GM18520 (cell line): ENCODE measurements around the gene CNIH2.
"Not testable (repeated sequence)": the region's sequence is repeated elsewhere in the genome, so short reads cannot be mapped to it uniquely, and the experiment has no call there.

Source experiments
- ATAC-seq: cut with Tn5 transposase; IDR thresholded peaks from one replicate; pipeline ENCODE4 v1.9.1; 2021; ENCODE audit not compliant: unreplicated experiment

CNIH2 gene

DNA sequence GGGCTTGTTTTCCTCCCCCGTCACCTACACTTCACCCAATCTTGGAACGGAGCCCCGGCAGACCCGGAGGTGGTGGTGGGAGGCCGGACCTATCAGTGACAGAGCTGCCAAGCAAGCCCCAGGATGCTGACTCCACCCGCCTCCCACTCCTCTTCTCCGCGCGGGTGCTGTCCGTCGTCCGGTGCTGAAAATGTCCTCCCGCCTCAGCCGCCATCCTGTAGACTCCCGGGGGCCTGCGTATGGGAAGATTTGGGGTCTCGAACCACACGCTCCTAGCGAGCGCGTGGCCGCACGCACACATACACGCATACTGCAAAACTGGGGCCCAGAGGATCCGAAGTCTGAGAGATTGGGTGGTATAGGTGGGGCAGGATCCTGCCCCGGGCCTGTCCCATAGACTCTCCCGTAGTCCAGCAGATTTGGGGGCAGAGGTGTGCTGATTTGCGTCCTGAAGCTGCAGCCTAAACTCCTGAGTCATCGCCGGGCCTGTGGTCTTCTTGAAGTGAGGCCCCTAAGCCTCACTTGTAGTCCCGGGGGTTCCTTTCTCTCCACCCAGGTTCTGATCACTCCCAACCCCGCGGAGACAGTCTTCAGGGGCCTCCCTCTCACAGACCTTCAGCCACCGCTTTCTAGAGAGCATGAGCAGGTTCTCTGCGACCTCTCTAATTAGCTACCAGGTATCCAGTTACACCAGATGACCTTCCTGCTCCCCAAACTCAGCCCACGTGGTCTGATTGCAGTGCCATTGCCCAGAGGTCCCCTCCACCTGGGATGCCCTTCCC lies 11.8 kb downstream of the CNIH2 start:
- ATAC-seq: peak; percentile 8

DNA sequence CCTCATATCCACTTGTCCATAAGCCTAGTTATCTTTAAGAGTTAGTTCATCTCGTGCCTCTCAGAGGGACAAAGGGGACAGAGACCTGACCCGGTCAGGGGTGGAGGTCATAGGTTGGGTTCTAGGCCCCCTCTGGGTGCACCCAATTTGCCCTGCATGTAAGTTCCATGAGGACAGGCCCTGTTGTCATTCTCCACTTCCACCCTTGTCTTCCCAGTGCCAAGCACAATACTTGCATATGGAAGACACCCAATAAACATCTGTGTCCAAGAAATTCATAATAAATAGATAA lies 12.3 kb downstream of the CNIH2 start:
- no peak for ATAC-seq

DNA sequence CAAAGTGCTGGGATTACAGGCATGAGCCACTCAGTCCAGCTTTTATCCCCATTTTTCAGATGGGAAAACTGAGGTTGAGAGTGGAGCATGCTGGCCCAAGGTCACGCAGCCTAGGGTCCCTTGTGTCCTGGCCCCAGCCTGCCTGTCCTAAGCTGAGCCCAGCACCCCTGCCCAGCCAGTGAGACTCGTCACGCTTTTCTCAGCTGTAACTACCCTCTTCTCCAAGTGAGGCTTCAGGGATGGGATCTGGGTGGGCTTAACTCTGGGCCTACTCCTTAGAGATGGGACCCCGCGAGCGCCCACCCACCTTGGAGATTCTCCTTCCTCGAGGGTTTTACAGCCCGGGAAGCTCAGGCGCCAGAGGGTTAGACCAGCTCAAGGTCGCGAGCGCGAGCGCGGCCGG lies 13.3 kb downstream of the CNIH2 start:
- ATAC-seq: no peak

DNA sequence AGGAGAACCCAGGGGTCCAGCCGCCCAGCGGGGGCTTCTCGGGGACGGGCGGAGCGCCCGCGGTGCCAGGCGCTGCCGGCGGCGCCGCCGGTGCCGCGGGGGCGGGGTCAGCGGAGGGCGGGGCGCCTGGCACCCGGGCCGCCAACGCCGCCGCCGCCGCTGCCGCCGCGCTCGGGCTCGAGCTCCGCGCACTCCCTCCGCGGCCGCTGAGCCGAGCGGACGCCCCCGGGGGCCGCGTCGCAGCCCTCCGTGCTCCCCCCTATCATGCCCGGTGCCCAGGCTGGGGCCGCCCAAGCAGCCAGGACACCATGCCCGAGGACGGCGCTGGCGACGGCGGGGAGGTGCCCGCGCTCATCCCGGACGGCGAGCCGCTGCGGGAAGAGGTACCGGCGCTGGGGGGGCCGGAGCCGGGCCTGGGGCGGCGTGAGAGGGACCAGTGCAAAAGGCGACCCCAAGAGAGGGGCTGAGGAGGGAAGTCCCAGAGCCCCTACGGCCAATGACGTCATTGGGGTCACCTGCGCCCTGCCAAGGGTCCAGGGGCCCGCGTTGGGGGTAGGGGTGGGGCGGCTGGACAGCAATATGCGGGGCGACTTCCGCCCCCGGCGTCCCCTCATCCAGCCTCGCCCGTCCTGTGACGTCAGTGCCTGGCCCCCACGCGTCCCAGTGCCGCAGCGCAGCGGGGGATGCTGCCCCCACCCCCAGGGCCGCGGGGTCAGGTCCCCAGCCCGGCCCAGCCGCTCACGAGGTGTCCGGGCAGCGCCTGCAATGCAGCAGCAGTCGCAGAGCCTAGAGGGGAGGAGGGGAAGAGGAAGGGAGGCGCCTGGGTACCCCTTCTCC lies 13.9 kb downstream of the CNIH2 start, which contains the start of gene TMEM151A:
Gene TMEM151A (plus strand): TSS at position 189 of the 837 bp plus-strand sequence. CDS start 120 bp downstream, at position 309.
- ATAC-seq: no peak

DNA sequence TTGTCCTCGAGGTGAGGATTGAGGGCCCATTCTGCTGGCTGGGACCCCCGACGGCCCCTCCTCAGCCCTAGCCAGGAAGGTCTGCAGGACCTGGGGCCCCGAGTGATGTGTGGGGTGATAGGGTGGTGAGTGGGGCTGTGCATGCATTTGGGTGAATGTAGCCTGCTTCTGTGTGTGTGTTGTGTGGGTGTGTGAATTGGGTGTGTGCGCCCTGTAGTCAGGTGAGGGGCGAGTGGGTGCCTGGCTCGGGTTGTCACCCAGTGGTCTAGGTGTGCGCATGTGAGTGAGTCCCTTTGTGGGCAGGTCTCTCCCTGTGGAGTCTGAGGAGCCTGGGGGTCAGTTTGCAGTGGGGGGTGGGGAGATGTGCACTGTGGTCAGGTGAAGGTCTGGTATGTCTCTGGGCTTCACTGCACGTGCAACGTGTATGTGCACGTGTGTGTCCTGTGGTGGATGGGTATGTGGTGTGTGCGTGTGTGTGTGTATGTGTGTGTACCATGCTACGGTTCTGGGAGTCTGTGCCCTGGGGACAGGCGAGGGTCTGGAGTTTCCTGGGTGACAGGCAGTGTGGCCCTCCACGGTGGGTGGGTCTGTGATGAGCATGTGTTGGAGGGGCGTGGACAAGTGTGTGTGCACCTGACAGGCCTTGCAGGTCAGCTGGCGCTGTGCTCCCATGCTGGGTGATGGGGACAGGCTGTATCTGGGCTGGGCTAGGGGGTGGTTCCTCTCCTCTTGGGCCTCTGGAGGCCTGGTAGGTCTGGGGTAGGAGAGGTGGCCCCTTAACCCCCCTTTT lies 14.8 kb downstream of the CNIH2 start:
- no peak for ATAC-seq

DNA sequence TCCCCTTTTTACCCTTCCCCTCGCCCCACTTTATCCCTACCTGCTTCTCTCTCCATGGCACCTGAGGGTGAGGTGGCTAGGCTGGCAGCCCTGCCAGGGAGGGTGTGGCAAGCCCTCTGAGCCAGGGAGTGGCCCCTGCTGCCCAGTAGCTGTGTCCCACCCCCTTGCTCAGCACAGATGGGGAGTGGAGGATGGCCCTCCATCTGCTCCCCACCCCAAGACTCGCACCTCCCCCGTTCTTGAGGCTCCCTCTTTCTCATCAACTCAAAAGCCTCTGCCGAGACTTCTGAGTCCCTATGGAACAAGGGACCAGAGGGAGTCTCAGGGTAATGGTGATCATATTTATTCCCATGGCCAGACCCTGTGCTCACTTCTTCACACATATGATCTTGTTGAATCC lies 15.4 kb downstream of the CNIH2 start:
- ATAC-seq: no peak

DNA sequence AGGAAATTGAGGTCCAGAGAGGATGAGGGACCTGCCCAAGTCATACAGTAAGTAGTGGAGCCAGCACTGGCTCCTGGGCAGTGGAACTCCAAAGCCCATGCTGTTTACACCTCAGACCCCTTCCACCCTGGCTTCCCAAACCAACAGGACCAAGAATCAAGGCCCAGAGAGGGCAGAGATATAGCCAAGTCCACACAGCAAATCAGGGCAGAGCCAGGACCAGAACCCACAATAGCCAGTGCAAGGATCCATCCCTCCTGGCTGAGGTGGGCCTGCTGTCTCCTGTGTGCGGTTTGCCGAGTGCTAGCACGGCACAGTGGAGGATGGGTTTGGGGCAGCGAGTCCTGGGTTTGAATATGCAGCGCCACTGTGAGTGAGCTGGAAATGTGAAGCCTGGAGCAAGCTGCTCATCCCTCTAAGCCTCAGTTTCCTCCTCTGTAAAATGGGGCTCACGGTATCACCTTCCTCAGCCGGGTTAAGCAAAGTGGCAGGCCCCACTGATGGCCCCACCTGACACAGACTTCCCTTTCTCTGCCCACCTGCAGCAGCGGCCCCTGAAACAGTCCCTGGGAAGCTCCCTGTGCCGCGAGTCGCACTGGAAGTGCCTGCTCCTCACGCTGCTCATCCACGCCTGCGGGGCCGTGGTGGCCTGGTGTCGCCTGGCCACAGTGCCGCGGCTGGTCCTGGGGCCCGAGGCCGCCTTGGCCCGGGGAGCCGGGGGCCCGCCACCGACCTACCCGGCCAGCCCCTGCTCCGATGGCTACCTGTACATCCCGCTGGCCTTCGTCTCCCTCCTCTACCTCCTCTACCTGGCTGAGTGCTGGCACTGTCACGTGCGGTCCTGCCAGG lies 16.0 kb downstream of the CNIH2 start:
- ATAC-seq: no peak

DNA sequence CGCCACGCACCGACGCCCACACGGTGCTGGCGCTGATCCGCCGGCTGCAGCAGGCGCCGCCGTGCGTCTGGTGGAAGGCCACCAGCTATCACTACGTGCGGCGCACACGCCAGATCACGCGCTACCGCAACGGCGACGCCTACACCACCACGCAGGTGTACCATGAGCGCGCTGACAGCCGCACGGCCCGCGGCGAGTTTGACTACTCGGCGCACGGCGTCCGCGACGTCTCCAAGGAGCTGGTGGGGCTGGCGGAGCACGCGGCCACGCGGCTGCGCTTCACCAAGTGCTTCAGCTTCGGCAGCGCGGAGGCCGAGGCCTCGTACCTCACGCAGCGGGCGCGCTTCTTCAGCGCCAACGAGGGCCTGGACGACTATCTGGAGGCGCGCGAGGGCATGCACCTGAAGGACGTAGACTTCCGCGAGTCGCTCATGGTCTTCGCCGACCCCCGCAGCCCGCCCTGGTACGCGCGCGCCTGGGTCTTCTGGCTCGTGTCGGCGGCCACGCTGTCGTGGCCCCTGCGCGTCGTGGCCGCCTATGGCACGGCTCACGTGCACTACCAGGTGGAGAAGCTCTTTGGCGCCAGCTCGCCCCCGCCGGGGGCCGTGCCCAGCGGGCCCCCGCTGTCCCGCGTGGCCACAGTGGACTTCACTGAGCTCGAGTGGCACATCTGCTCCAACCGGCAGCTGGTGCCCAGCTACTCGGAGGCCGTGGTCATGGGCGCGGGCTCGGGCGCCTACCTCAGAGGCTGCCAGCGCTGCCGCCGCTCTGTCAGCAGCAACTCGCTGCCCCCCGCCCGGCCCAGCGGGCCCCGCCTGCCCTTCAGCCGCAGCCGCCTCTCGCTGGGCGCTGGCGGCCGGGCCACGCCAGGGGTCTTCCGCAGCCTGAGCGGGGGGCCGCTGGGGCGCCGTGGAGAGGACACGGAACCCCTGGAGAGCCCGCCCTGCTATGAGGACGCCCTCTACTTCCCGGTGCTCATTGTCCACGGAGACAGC lies 16.9 kb downstream of the CNIH2 start:
- no peak for ATAC-seq

DNA sequence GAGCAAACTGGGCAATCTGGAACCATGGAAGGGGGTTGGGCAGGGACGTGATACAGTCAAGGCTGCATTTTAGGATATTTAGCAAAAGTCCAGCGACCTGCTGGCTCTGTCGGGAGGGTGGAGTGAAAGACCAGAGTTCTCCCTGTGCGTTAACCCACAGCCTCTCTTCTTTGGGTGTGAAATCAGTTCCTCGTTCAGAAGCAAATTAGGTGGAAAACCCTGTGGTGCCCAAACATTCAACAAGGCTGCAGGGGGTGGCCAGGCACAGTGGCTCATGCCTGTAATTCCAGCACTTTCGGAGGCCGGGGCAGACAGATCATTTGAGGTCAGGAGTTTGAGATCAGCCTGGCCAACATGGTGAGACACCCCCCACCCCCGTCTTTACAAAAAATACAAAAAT lies 19.6 kb downstream of the CNIH2 start:
- ATAC-seq: no peak

DNA sequence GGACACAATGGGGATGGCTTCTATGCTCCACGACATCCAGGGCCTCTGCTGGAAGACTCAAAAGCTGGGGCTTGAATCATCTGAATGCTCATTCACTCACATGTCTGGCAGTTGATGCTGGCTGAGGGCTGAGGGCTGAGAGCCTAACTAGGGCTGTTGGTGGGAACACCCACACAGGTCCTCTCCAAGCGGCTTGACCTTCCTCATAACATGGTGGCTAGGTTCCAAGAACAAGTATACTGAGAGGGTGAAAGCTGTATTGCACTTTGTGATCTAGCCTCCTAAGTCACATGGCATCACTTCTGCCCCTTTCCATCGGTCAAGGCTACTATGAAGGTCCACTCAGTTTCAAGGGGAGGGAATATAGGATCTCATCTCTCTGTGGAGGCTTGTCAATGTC lies 21.2 kb downstream of the CNIH2 start:
- no peak for ATAC-seq

DNA sequence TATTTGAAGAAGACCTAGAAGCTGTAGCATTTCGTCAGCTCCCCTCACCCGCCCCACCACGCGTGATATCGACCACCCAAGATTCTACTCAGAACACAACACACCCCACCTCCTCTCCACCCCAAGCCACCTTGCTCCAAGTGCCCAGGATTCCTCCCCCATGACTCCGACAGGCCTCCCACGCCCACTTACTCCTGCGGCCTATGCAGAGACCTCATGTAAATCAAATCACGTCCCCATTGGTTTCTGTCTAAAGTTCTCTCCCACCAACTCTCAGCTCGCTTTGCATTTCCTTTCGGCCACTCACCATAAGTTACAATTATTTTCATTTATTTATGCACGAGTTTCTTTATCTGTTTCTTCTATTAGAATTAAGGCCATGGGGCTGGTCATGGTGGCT lies 24.7 kb downstream of the CNIH2 start:
- no peak for ATAC-seq

DNA sequence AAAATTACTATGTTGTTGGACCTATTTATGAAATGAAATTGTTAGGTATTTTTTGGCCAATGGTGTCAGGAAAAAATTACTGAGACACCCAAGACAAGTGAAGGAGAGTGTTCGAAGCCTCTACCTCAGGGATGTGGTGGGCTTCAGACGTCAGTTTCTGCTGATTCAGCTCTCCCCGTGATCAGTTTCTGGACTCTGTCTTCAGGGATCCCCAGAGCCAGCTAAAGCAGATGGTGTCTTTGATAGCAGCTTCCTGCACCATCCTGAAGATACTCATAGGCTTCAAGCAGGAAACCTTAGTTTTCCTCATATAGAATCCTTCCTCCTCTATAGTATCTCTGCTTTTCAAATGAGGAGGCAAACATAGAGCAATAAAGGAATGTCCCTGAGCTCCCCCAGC lies 31.5 kb downstream of the CNIH2 start:
- no peak for ATAC-seq

DNA sequence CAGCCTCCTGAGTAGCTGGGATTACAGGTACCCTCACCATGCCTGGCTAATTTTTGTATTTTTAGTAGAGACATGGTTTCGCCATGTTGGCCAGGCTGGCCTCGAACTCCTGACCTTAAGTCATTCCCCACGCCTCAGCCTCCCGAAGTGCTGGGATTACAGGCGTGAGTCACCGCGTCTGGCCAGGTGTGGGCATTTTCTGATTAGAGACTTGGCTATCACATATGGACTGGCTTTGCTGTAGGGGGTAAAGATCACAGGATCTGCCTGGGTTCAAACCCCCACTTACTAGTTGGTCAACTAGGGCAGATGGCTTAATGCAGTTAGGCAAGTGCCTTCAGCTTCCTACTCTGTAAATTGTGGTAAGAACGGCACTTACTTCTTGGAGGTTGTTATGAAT lies 32.3 kb downstream of the CNIH2 start:
- ATAC-seq: no peak

DNA sequence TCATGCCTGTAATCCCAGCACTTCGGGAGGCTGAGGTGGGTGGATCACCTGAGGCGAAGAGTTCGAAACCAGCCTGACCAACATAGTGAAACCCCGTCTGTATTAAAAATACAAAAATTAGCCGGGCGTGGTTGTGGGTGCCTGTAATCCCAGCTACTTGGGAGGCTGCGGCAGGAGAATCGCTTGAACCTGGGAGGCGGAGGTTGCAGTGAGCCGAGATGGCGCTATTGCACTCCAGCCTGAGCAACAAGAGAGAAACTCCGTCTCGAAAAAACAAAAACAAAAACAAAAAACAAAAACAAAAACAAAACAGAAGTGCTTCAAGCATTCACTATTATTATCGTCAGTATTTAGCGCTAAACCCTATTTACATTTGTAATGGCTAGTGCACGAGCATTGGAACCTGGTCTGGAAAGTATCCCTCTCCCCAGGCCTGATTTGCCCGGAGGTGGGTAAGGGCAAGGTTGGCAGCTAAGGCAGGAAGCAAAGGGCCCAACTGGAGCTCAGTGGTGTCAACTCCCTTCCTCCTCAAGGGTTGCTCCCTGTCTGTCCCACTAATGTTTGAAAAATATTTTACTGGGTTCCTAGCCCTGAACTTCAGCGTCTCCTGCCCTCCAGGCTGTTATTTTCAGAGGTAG lies 32.9 kb downstream of the CNIH2 start:
- ATAC-seq: not testable (repeated sequence)

DNA sequence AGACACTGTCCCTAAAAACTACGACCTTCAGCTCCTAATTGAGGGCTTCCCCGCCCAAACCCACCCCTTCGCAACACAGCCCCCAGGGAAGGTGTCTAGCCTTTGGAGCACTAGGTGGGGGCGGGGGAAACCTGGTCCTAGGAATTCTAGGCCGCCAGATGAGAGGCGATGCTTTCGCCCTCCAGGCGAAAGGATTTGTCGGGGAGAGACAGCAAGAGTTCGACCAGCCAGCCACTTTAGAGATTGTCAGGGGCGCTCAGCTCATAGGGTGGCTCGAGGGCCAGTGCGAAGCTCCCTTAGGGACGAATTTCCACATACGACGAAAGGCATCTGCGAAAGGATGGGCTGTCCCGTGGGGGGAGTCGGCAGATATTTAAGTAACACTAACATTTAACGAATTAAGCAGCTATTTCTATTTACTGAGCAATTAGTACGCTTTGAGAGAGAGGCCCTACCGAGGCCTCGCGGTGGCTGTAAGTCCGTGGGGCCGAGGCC lies 33.5 kb downstream of the CNIH2 start:
- no peak for ATAC-seq

DNA sequence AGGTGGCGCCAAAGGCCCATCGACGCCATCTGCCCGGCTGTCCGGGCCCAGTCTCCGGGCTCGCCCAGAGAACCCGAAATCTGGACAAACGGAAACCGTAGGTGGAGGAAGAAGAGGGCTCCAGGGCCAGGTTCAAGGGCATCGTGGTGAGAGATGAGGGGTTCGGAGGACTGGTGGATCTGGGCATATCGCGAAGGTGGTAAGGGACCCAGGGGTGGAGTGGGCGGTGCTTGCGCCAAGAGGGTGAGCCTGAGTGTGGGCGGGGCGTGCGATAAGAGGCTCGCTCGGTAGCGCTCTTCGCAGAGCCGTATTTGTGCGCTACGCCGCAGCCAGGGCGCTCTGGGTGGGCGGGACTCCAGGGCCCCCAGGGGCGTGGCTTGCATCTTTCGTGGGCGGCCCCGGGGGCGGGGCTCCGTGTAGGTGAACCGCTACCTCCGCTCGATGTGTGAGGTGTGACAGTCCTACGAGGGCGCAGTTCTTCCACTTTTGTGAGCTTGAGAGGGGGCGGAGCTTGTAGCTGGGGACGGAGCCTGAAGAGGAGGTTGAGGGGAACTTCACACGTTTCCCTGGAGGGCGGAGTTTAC lies 34.1 kb downstream of the CNIH2 start:
- peak; percentile 57 for ATAC-seq

DNA sequence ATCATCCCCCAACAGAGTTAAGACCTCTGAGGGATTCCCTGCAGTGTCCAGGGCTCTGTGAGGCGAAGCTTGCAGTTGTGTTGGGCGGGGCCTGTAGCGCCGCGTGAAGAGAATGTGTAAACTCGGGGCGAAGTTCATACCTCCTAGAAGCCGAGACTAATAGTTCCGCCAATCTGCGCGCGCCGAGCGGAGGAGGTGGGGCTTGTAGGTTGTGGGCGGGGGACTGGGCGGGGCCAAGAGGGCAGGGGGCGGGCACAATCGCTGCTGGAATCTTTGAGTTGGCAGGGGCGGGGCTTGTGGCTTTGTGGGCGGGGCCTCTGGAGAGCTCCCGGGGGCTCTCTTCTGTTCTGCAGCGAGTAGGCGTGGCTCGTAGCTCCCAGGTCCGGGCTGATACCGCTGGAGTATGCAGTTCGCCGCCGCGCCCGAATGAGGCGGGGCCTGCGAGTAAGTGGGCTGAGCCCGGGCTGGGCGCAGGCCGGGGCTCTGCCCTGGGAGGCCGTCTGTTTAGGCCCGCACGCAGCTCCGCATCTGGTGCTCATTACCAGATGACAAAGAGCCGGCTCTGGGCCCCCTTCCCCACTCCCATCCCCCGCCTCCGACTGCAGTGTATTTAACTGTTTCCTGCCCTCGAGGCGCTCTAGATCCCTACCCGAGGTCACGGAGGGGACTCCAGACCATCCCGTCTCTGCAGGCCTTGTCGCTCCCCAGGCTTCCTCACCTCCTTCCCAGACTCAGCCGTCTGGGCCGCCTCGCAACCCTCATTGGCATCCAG lies 34.8 kb downstream of the CNIH2 start:
- peak; percentile 27 for ATAC-seq
